Cardiac muscle cell (in vitro differentiated cells and primary cell): ENCODE results near the gene ANKRD17. TPM values are rescaled to one million over a fixed set of nuclear protein-coding genes. Genes with fewer than 3 reads are reported as not detected.

Experiments used
- DNase-seq, 2 donors: peaks; one replicate each; pipeline versions ENCODE4 v3.0.0 to v3.0.0-alpha.2; 2010 to 2017; ENCODE audit warnings: low read depth in 1 of 2, low spot score in 1 of 2
- H3K27ac ChIP-seq: fragments of 200-600 bp; sonication (generic); 2 replicates; pipeline ENCODE4 v1.5.1; 2016
- H3K27me3 ChIP-seq: fragments of 200-600 bp; sonication (generic); 2 replicates; pipeline ENCODE4 v1.6.0; 2016; ENCODE audit warnings: control low read depth
- H3K36me3 ChIP-seq: fragments of 200-600 bp; sonication (generic); 2 replicates; pipeline ENCODE4 v1.5.1; 2016; ENCODE audit warnings: control low read depth
- H3K4me1 ChIP-seq: fragments of 200-600 bp; sonication (generic); 2 replicates; pipeline ENCODE4 v1.8.1; 2017; ENCODE audit warnings: low read depth, mild to moderate bottlenecking, mixed run types
- H3K4me3 ChIP-seq: fragments of 200-600 bp; sonication (generic); 2 replicates; pipeline ENCODE4 v1.5.1; 2016; ENCODE audit warnings: mild to moderate bottlenecking
- H3K9me3 ChIP-seq: fragments of 200-600 bp; sonication (generic); 2 replicates; pipeline ENCODE4 v1.5.1; 2017; ENCODE audit warnings: low read depth, mild to moderate bottlenecking, control low read depth
- polyA plus RNA-seq: library from polyadenylated mRNA; unstranded; fragments of >200 nt; fragmentation: Nextera tagmentation; extraction: Ambion mirVana; gene quantifications from 2 replicates; pipeline ENCODE4 v1.2.1, GENCODE V29; 2016
- total RNA-seq: library from RNA; depleted of rRNA; stranded (reverse); fragments of >200 nt; gene quantifications from 2 replicates; pipeline ENCODE4 v1.2.3, GENCODE V29; 2016
- TF ChIP-seq, protein P1 (sequence below): IDR thresholded peaks from 2 replicates; pipeline ENCODE4 v1.5.1; 2012; ENCODE audit warnings: low read depth, mild to moderate bottlenecking, low read length

ANKRD17 gene
- total and polyA plus RNA-seq, 2 experiments from 2014 or later, result 38.9 to 60.1 TPM

DNA sequence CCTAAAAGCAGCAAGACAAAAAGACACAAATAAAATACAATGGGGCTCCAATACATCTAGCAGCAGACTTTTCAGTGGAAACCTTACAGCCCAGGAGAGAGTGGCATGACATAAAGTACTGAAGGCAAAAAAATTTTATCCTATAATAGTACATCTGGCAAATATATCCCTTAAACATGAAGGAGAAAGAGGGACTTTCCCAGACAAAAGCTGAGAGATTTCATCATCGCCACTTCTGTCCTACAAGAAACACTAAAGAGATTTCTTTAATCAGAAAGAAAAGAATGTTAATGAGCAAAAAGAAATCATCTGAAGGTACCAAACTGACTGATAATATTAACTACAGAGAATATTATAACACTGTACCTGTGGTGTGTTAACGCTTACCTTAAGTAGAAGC lies 86.4 kb downstream of the ANKRD17 start:
- peak in 1 of 2 donors; percentile 56 for DNase-seq
- Histone ChIP-seq H3K36me3 (peaks cover 17% of the 10 kb centered on the region), H3K4me3 (no peak overlapping the region), H3K9me3 (no peaks in the 10 kb centered on the region), H3K27ac (no peak overlapping the region), H3K27me3 (no peaks in the 10 kb centered on the region), H3K4me1 (no peaks in the 10 kb centered on the region)
- TF ChIP-seq, protein P1, sequence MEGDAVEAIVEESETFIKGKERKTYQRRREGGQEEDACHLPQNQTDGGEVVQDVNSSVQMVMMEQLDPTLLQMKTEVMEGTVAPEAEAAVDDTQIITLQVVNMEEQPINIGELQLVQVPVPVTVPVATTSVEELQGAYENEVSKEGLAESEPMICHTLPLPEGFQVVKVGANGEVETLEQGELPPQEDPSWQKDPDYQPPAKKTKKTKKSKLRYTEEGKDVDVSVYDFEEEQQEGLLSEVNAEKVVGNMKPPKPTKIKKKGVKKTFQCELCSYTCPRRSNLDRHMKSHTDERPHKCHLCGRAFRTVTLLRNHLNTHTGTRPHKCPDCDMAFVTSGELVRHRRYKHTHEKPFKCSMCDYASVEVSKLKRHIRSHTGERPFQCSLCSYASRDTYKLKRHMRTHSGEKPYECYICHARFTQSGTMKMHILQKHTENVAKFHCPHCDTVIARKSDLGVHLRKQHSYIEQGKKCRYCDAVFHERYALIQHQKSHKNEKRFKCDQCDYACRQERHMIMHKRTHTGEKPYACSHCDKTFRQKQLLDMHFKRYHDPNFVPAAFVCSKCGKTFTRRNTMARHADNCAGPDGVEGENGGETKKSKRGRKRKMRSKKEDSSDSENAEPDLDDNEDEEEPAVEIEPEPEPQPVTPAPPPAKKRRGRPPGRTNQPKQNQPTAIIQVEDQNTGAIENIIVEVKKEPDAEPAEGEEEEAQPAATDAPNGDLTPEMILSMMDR, result no peak

DNA sequence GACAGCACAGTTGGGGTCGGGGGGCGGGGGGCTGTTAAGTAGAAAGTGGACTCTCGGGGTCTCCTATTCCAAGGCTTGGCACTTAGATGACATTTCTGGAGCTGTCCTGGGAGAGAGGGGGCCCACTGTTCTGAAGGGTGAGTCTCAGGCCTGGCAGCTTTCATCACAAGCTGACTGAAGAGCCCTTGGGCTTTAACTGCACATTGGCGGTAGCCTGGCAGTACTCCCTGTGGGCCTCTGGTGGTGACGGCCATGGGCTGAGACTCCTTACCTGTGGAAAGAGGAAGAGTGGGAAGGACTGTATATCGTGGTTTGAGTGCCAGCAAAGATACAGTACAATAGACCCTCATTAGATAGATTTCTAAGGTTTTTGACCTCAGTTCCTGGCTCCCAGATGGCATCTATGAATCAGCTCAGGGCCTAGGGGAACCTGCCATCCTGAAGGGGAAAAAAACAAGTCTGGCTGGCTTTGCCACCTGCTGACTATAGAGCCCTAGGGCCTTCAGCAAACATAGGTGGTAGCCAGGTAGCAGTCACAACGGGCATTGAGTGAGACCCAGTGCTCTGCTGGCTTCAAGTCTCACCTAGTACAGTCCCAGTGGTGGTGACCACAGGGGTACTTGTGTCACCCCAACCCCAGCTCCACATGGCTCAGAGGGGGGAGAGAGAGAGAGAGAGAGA lies 87.9 kb downstream of the ANKRD17 start:
- Histone ChIP-seq H3K9me3 (no peaks in the 10 kb centered on the region), H3K27ac (no peak overlapping the region), H3K4me1 (no peaks in the 10 kb centered on the region), H3K27me3 (no peaks in the 10 kb centered on the region), H3K4me3 (no peak overlapping the region), H3K36me3 (peaks cover 13% of the 10 kb centered on the region)
- no peak for DNase-seq
- TF ChIP-seq, protein P1, result no peak

DNA sequence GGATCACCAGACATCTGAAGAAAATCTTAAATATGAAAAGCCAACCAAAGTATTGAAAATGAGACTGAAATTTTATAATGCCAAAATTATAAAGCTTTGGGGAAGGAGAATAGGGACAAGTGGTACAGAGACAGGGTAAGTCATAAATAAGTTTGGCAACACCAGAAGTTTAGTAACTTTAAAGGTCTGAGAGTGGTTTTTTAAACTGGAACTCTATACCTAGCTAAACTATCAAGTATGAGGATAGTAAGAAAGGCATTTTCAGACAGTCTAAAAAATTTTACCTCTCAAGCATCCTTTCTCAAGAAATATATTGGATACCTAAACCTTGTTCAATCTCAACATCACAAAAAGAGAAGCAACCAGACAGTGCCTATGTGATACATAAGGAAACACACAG lies 92.4 kb downstream of the ANKRD17 start:
- Histone ChIP-seq H3K36me3 (peaks cover 9% of the 10 kb centered on the region), H3K9me3 (no peaks in the 10 kb centered on the region), H3K4me1 (no peaks in the 10 kb centered on the region), H3K27ac (no peak overlapping the region), H3K4me3 (no peak overlapping the region), H3K27me3 (no peaks in the 10 kb centered on the region)
- no peak for DNase-seq
- TF ChIP-seq, protein P1, result no peak

DNA sequence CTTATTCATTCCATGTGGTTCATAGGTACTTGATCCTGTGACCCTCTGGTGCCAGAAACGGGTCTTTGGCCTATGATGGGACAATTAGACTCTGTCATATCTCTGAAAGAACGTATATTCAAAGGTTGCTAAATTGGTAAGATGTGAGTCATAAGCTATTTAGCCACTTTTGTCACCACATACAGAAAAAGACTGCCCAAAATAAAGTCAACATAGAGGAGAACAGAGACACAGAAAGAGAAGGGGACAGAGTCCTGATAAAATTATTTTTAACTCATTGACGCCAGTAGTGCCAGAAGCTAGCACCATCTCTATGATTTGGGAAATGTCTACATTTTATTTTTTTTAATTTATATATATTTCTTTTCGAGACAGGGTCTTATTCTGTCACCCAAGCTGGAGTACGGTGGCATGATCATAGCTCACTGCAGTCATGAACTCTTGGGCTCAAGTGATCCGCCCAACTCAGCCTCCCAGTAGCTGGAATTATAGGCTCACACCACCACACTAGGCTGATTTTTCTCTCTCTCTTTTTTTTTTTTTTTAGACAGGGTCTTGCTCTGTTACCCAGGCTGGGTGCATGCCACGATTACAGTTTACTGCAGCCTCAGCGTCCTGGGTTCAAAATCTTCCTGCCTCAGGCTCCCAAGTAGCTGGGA lies 96.9 kb downstream of the ANKRD17 start:
- no peak overlapping the region for H3K27ac ChIP-seq
- H3K36me3 ChIP-seq, result peaks cover 20% of the 10 kb centered on the region
- H3K4me1 ChIP-seq, result no peaks in the 10 kb centered on the region
- no peak for DNase-seq
- no peaks in the 10 kb centered on the region for H3K27me3 ChIP-seq
- no peak overlapping the region for H3K4me3 ChIP-seq
- no peaks in the 10 kb centered on the region for H3K9me3 ChIP-seq
- TF ChIP-seq, protein P1, result no peak

DNA sequence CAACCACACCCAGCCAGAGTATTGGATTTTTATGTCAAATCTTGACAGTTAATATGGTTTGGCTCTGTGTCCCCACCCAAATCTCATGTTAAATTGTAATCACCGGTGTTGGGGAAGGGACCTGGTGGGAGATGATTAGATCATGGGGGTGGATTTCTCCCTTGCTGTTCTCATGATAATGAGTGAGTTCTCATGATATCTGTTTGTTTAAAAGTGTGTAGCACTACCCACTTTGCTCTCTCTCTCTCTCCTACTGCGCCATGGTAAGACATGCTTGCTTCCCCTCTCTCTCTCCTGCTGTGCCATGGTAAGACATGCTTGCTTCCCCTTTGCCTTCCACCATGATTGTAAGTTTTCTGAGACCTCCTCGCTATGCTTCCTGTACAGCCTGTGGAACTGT lies 102.2 kb downstream of the ANKRD17 start:
- peaks cover 46% of the 10 kb centered on the region for H3K36me3 ChIP-seq
- no peak overlapping the region for H3K27ac ChIP-seq
- TF ChIP-seq, protein P1, result no peak
- H3K27me3 ChIP-seq, result no peaks in the 10 kb centered on the region
- DNase-seq, result no peak
- no peak overlapping the region for H3K4me3 ChIP-seq
- no peaks in the 10 kb centered on the region for H3K4me1 ChIP-seq
- no peaks in the 10 kb centered on the region for H3K9me3 ChIP-seq
